OCI-LY3 (cell line): ENCODE measurements around the gene NRXN3.

Experiments
- CTCF ChIP-seq: fragments of 200-600, 300-600 bp; sonication (generic); IDR thresholded peaks from 2 replicates; pipeline ENCODE4 v1.5.1; 2014; ENCODE audit warnings: antibody characterized with exemption, low read length, low read depth
- EZH2phosphoT487 ChIP-seq: fragments of 200-600 bp; shearing (Covaris generic); IDR thresholded peaks from 2 replicates; pipeline ENCODE4 v1.6.1; 2018; ENCODE audit warnings: antibody characterized with exemption, mixed run types, low read depth

GRCh38 chr14:78652727-78653126 lies 482.6 kb downstream of the NRXN3 start:
- TF ChIP-seq CTCF (no peak), EZH2phosphoT487 (no peak)
